Liver (tissue), 9 donors: ENCODE results near the gene KL. TPM values are rescaled to one million over a fixed set of nuclear protein-coding genes. Genes with fewer than 3 reads are reported as not detected.

Experiments used
- DNase-seq: peaks from one replicate; pipeline ENCODE4 v3.0.0-alpha.2; 2017; ENCODE audit warnings: low spot score
- H3K27ac ChIP-seq, 2 donors: one replicate each; pipeline ENCODE4 v1.7.0; 2013; ENCODE audit warnings: inconsistent platforms in 2 of 2, low read length in 2 of 2, control low read depth in 1 of 2, low read depth in 1 of 2, mild to moderate bottlenecking in 1 of 2
- H3K27me3 ChIP-seq, 4 donors: one replicate each; pipeline versions ENCODE4 v1.6.1 to v1.7.0; 2013; ENCODE audit warnings: low read length in 3 of 4, inconsistent platforms in 1 of 4, mild to moderate bottlenecking in 1 of 4, moderate library complexity in 1 of 4; ENCODE audit not compliant: control insufficient read depth in 4 of 4, insufficient read depth in 4 of 4
- H3K36me3 ChIP-seq, 4 donors: one replicate each; pipeline versions ENCODE4 v1.6.1 to v1.7.0; 2013; ENCODE audit warnings: low read length in 3 of 4, mild to moderate bottlenecking in 3 of 4, low read depth in 1 of 4, moderate library complexity in 1 of 4; ENCODE audit not compliant: control insufficient read depth in 4 of 4, insufficient read depth in 3 of 4
- H3K4me1 ChIP-seq, 4 donors: one replicate each; pipeline versions ENCODE4 v1.6.1 to v1.7.0; 2013; ENCODE audit warnings: low read length in 3 of 4, mild to moderate bottlenecking in 3 of 4, moderate library complexity in 1 of 4; ENCODE audit not compliant: control insufficient read depth in 4 of 4, insufficient read depth in 4 of 4
- H3K4me3 ChIP-seq, 3 donors: one replicate each; pipeline versions ENCODE4 v1.6.1 to v1.7.0; 2013; ENCODE audit warnings: low read length in 3 of 3, control low read depth in 1 of 3, low read depth in 1 of 3, mild to moderate bottlenecking in 1 of 3
- H3K9ac ChIP-seq, 2 donors: one replicate each; pipeline ENCODE4 v1.7.0; 2013; ENCODE audit warnings: low read length in 2 of 2, mild to moderate bottlenecking in 2 of 2, moderate library complexity in 2 of 2, control low read depth in 1 of 2, low read depth in 1 of 2
- H3K9me3 ChIP-seq, 4 donors: one replicate each; pipeline versions ENCODE4 v1.6.1 to v1.7.0; 2013; ENCODE audit warnings: low read length in 3 of 4; ENCODE audit not compliant: control insufficient read depth in 4 of 4
- CTCF ChIP-seq: fragments of 150-350 bp; IDR thresholded peaks from 2 replicates; pipeline ENCODE4 v1.5.1; 2017; ENCODE audit warnings: improper control_type of control experiment, low read depth, low read length; ENCODE audit not compliant: missing input control
- EGR1 ChIP-seq, 2 donors: IDR thresholded peaks; 2 replicates each; pipeline ENCODE4 v1.6.1; 2016 to 2018; ENCODE audit warnings: antibody characterized with exemption in 2 of 2, low read depth in 2 of 2
- FOXA1 ChIP-seq: IDR thresholded peaks from 2 replicates; pipeline ENCODE4 v1.6.1; 2016; ENCODE audit warnings: antibody characterized with exemption
- FOXA2 ChIP-seq: IDR thresholded peaks from 2 replicates; pipeline ENCODE4 v1.6.1; 2016; ENCODE audit warnings: antibody characterized with exemption
- GABPA ChIP-seq, 2 donors: IDR thresholded peaks in 1 of 2; conservative IDR thresholded peaks in 1 of 2; 2 replicates each; pipeline ENCODE4 v1.6.1; 2016; ENCODE audit warnings: antibody characterized with exemption in 2 of 2, mild to moderate bottlenecking in 1 of 2, moderate library complexity in 1 of 2
- HNF4A ChIP-seq, 2 donors: conservative IDR thresholded peaks; 2 replicates each; pipeline ENCODE4 v1.6.1; 2016; ENCODE audit warnings: antibody characterized with exemption in 2 of 2, mild to moderate bottlenecking in 2 of 2
- JUND ChIP-seq, 2 donors: IDR thresholded peaks; 2 replicates each; pipeline ENCODE4 v1.6.1; 2016; ENCODE audit warnings: antibody characterized with exemption in 2 of 2
- NR2F2 ChIP-seq: IDR thresholded peaks from 2 replicates; pipeline ENCODE4 v1.6.1; 2016; ENCODE audit warnings: antibody characterized with exemption
- RAD21 ChIP-seq, 2 donors: IDR thresholded peaks; 2 replicates each; pipeline ENCODE4 v1.6.1; 2016; ENCODE audit warnings: antibody characterized with exemption in 2 of 2, mild to moderate bottlenecking in 2 of 2
- TAF1 ChIP-seq: conservative IDR thresholded peaks from 2 replicates; pipeline ENCODE4 v1.6.1; 2016; ENCODE audit warnings: antibody characterized with exemption, mild to moderate bottlenecking
- WGBS: extraction: QIAGEN DNeasy Blood & Tissue Kit; methylation state at CpG from one replicate; pipeline ENCODE4 v1.1.7; 2013; 5-methylcytosine and 5-hydroxymethylcytosine counted together
- polyA plus RNA-seq, 2 donors: library from polyadenylated mRNA; stranded (reverse) in 1 of 2; unstranded in 1 of 2; fragments of 200-250 nt in 1 of 2; fragments of >200 nt in 1 of 2; fragmentation: Nextera tagmentation in 1 of 2; extraction: Ambion mirVana in 1 of 2; gene quantifications; one replicate each; pipeline versions ENCODE4 v1.2.1 to v1.2.3, GENCODE V29; 2013 to 2015
- total RNA-seq, 2 donors: library from RNA; depleted of rRNA; stranded (reverse); fragments of >200 nt; gene quantifications; one replicate each; pipeline ENCODE4 v1.2.3, GENCODE V29; 2014
- TF ChIP-seq, protein P1 (sequence below): IDR thresholded peaks from 2 replicates; pipeline ENCODE4 v1.6.1; 2016; ENCODE audit warnings: antibody characterized with exemption
- TF ChIP-seq, protein P2 (sequence below): IDR thresholded peaks from 2 replicates; pipeline ENCODE4 v1.6.1; 2016; ENCODE audit warnings: antibody characterized with exemption
- TF ChIP-seq, protein P3 (sequence below): IDR thresholded peaks from 2 replicates; pipeline ENCODE4 v1.6.1; 2016; ENCODE audit warnings: antibody characterized with exemption, mild to moderate bottlenecking
- donor health status: healthy.
- donor health status: healthy.
- donor health status: healthy.
- donor health status: healthy.
- donor health status: healthy.

Gene KL
- total and polyA plus RNA-seq, 4 donors: 0.13 to 0.92 (median 0.28) TPM

DNA sequence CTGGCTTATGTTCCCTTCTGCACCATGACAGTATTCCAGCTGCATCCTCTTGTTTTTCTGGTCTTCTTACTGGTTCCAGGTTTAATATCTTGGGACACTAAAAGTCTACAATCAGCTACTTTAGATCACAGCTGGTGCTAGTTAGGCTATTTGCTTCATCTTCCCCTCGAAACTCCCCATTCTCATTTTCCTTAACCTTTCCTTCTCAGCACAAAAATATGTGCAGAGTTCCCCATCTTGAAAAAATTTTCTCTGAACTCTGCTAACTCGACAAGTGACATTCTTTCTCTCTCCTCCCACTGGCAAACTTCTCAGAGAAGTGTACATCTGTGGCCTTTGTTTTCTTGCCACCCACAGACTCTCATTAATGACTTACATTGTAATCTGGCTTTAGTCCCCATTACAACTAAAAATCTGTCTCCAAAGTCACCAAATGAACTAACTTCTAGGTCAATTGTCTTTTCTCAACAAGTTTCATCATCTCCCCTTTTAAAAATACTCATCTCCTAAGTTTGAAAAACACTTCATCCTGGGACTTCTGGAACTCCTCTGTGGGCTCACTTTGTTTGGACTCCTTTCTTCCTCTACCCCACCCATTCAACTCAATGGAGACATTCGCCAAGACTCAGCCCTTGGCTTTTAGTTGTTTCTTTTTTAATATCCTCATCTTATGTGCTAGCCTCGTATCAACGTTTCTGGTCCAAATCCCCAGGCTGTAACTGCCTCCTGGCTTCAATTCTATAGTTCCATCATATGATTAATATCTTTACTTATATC is 7.1 kb upstream of the KL start:
- Histone ChIP-seq H3K4me1 (peaks cover 0 to 4% (median 0%) of the 10 kb centered on the region in 4 donors), H3K36me3 (no peaks in the 10 kb centered on the region), H3K27me3 (no peaks in the 10 kb centered on the region), H3K4me3 (no peak overlapping the region), H3K9me3 (peaks cover 3 to 10% (median 3%) of the 10 kb centered on the region in 4 donors), H3K9ac (no peak overlapping the region), H3K27ac (no peak overlapping the region)
- no peak for DNase-seq
- 75% methylated on average over 5 of the region's 5 CpGs for WGBS
- no peak for TF ChIP-seq FOXA2
- TF ChIP-seq, protein P1, sequence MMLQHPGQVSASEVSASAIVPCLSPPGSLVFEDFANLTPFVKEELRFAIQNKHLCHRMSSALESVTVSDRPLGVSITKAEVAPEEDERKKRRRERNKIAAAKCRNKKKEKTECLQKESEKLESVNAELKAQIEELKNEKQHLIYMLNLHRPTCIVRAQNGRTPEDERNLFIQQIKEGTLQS: no peak
- no peak for TF ChIP-seq HNF4A (conservative IDR thresholded peaks at IDR 0.05)
- TF ChIP-seq NR2F2: no peak
- no peak for TF ChIP-seq GABPA (IDR thresholded peaks at IDR 0.05 in 1 of 2, conservative IDR thresholded peaks at IDR 0.05 in 1 of 2)
- TF ChIP-seq CTCF: no peak
- TF ChIP-seq TAF1: no peak
- no peak for TF ChIP-seq JUND (IDR thresholded peaks at IDR 0.05)
- no peak for TF ChIP-seq FOXA1
- no peak for TF ChIP-seq RAD21 (IDR thresholded peaks at IDR 0.05)
- TF ChIP-seq, protein P2, sequence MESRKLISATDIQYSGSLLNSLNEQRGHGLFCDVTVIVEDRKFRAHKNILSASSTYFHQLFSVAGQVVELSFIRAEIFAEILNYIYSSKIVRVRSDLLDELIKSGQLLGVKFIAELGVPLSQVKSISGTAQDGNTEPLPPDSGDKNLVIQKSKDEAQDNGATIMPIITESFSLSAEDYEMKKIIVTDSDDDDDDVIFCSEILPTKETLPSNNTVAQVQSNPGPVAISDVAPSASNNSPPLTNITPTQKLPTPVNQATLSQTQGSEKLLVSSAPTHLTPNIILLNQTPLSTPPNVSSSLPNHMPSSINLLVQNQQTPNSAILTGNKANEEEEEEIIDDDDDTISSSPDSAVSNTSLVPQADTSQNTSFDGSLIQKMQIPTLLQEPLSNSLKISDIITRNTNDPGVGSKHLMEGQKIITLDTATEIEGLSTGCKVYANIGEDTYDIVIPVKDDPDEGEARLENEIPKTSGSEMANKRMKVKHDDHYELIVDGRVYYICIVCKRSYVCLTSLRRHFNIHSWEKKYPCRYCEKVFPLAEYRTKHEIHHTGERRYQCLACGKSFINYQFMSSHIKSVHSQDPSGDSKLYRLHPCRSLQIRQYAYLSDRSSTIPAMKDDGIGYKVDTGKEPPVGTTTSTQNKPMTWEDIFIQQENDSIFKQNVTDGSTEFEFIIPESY: no peak

DNA sequence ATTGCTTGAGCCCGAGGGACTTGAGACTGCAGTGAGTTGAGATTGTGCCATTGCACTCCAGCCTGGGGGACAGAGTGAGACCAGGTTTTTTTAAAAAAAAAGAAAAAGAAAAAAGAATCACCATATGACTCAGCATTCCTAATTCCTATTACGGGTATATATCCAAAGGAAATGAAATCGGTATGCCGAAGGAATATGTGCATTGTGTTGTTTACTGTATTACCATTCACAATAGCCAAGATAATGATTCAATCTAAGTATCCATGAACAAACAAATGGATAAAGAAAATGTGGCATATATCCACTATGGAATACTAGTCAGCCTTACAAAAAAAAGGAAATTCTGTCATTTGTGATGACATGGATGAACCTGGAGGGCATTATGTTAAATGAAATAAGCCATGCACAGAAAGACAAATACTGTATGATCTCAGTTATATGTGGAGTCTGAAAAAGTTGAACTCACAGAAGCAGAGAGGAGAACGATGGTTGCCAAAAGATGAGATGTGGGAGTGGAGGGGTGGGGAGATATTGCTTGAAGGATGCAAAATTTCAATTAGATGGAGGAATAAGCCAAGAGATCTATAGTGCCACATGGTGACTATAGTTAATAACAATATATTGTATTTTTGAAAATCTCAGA is 4.3 kb upstream of the KL start:
- no peak for DNase-seq
- TF ChIP-seq EGR1 (IDR thresholded peaks at IDR 0.05; ENCODE audit: low read depth in 2 of 2) (no peak), NR2F2 (no peak), GABPA (IDR thresholded peaks at IDR 0.05 in 1 of 2, conservative IDR thresholded peaks at IDR 0.05 in 1 of 2) (no peak), RAD21 (IDR thresholded peaks at IDR 0.05) (no peak), CTCF (no peak)
- TF ChIP-seq, protein P2: no peak
- TF ChIP-seq, protein P3, sequence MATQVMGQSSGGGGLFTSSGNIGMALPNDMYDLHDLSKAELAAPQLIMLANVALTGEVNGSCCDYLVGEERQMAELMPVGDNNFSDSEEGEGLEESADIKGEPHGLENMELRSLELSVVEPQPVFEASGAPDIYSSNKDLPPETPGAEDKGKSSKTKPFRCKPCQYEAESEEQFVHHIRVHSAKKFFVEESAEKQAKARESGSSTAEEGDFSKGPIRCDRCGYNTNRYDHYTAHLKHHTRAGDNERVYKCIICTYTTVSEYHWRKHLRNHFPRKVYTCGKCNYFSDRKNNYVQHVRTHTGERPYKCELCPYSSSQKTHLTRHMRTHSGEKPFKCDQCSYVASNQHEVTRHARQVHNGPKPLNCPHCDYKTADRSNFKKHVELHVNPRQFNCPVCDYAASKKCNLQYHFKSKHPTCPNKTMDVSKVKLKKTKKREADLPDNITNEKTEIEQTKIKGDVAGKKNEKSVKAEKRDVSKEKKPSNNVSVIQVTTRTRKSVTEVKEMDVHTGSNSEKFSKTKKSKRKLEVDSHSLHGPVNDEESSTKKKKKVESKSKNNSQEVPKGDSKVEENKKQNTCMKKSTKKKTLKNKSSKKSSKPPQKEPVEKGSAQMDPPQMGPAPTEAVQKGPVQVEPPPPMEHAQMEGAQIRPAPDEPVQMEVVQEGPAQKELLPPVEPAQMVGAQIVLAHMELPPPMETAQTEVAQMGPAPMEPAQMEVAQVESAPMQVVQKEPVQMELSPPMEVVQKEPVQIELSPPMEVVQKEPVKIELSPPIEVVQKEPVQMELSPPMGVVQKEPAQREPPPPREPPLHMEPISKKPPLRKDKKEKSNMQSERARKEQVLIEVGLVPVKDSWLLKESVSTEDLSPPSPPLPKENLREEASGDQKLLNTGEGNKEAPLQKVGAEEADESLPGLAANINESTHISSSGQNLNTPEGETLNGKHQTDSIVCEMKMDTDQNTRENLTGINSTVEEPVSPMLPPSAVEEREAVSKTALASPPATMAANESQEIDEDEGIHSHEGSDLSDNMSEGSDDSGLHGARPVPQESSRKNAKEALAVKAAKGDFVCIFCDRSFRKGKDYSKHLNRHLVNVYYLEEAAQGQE: no peak
- TF ChIP-seq, protein P1: no peak
- Histone ChIP-seq H3K36me3 (no peaks in the 10 kb centered on the region), H3K4me3 (no peak overlapping the region), H3K9me3 (peaks cover 3 to 10% (median 3%) of the 10 kb centered on the region in 4 donors), H3K27ac (no peak overlapping the region), H3K9ac (no peak overlapping the region), H3K4me1 (peaks cover 2 to 9% (median 6%) of the 10 kb centered on the region in 4 donors), H3K27me3 (no peaks in the 10 kb centered on the region)
- WGBS: 74% methylated on average over 5 of the region's 5 CpGs
